Frontal cortex (tissue), 4 donors: ENCODE results near the gene EIF2S3. TPM values are rescaled to one million over a fixed set of nuclear protein-coding genes. Genes with fewer than 3 reads are reported as not detected.

Experiments
- DNase-seq, 2 donors: peaks; one replicate each; pipeline ENCODE4 v3.0.0; 2012; ENCODE audit warnings: low spot score in 2 of 2
- FAIRE-seq: peaks from 2 replicates; lab custom pipeline; 2012; peaks lifted over from hg19 to GRCh38; lab: Jason Lieb, UNC
- total RNA-seq: library from RNA; depleted of rRNA; stranded (reverse); fragments of >200 nt; gene quantifications from one replicate; pipeline ENCODE4 v1.2.3, GENCODE V29; 2014
- donor health status: control.
- donor health status: control.
- donor health status: control.

EIF2S3 gene
- 296 TPM for total RNA-seq

DNA sequence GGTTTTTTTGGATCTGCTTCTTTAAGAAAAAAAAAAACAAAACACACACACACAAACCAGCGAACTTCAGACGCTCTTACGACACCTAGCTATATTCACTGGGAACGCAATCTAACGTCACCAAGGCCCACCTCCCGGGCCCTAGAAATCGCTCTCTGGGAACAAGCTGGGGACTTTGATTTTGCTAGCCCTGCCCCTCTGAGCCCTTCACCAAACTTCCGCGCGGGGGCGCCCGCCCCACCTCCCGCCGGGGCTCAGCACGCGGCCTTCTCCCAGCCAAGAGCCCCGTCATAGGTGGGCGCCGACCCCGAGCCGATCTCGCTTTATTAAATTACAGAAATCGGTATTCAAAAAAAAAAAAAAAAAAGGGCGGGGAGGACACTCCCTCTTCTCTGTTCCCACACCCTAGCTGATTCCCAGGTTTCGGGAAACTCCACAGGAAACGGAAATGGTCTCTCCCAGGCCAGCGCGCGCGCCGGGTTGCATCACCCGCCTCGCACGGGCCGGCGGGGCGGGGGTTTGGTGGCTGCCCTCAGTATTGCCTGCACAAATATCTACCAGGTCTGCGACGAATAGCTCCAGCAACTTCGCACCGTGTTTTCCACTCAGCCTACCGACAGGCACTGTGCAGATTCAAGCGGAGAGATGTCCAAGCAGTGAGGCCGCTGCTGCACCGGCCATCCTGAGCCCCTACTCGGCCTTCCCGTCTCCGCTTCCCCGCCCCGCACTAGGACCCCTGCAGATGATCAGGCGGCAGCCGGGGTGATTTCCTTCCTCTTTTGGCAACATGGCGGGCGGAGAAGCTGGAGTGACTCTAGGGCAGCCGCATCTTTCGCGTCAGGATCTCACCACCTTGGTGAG is at the start of gene EIF2S3:
EIF2S3 (plus strand) TSS at position 775 of the 861 bp plus-strand sequence; CDS start at position 788, 13 bp downstream.
- FAIRE-seq: peak; percentile 87

DNA sequence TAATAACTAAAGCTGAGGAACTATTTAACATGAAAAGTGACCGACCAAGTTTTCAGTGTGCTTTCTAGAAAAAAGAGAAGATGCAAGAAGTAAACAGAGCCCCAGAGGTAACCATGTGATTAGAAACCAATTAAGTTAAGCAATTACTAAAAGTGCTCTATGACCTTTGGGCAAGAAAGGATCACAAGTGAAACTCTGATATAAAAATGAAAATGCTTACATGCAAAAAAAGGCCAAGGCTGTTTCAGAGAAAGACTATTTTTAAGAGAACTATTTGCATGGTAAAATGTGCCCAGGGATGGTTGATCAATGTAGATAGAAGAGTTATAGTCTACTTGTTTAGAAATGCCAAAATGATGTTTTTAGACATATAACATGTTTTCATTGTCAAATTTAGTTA is 49.7 kb upstream of the EIF2S3 start:
- DNase-seq (no peak), FAIRE-seq (no peak)

More for the DNA sequence above, at the start of gene EIF2S3:
- DNase-seq: peak; percentile 77 to 88

GRCh38 chrX:24005867-24006266 is 48.9 kb upstream of the EIF2S3 start:
- no peak for FAIRE-seq
- DNase-seq: no peak

DNA sequence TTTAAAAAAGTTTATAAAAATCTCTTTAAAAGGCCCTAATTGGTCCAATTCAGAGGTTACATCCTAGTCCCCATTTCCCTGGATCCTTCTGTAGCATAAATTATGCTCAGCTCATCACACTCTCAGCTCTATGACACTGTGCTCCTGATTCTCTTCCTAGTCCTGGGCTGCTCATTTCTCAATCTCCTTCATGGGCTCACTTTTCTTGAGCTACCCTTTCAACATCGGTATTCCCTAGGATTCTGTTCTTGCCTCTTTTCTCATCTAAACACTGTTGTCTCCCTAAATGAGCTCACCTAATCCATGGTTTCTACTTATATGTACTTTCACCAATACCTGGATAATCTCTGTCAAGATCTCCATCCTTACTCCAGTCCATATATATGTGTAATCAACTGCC is 42.5 kb upstream of the EIF2S3 start:
- FAIRE-seq: no peak

DNA sequence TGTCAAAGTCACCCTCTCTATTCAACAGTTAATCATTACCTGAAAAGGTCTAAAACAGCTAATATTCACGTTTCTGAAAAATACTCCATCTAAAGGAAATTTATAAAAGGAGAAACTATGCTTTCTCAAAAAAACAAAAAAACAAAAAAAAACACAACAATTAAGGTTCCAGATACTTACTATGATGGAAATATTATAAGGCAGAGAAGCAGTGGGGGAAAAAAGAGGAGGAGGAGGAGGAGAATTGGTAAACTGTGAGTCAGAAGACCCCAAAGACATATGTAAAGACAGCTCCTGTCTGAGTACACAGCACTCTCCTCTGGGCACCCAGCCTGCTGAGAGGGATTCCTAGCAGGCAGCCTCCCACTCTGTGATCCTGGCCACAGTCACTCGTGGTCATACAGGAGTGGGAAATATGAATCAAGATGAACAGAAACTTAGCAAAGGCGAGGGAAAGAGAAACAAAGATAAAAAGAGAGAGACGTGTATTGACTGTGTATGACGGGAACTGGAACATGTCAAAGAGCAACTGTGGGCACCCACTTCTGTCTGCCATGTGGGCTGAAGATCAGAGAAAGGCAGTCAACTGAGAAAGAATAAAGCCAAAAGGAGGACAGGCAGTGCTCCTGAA is 40.3 kb upstream of the EIF2S3 start:
- no peak for FAIRE-seq
- DNase-seq: no peak

More for the DNA sequence above, 42.5 kb upstream of the EIF2S3 start:
- no peak for DNase-seq

DNA sequence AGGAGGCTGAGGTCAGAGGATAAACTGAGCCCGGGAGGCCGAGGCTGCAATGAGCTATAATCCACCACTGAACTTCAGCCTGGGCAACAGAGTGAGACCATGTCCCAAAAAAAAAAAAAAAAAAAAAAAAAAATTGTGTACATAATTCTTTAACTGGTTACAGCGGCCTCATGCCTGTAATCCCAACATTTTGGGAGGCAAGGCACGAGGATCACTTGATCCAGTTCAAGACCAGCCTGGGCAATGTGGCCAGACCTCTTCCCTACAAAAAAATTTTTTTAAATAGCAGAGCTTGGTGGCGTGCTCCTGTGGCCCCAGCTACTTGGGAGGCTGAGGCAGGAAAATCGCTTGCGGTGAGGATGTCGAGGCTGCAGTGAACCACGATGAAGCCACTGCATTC is 37.1 kb upstream of the EIF2S3 start:
- DNase-seq: no peak
- no peak for FAIRE-seq

DNA sequence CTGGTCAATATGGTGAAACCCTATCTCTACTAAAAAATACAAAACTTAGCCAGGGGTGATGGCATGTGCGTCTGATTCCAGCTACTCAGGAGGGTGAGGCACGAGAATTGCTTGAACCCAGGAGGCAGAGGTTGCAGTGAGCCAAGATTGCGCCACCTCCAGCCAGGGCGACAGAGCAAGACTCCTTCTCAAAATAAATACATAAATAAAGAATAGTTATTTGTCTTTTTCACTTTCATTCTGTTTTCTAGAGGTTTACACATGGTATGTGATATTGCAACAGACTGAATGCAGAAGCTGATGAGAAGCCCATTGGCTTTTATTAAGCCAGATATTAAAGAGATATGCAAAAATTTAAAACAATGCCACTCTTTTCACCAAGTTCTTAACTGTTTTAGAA is 35.9 kb upstream of the EIF2S3 start:
- FAIRE-seq (no peak), DNase-seq (no peak)

DNA sequence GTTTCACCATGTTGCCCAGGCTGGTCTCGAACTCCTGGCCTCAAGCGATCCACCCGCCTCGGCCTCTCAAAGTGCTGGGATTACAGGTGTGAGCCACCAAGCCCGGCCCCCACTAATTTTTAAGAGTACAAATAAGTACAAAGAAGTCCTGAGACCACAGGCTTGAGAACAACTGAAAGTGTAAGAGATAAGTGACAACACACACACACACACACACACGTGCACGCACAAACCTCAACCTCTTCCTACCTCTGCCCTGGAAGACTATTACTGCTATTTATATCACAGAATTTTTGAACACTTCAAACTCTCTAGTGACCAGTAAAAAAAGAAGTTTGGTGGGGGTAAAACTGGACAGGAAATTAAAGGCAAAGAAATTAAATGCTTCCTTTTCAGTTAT is 35.3 kb upstream of the EIF2S3 start:
- FAIRE-seq (no peak), DNase-seq (no peak)

DNA sequence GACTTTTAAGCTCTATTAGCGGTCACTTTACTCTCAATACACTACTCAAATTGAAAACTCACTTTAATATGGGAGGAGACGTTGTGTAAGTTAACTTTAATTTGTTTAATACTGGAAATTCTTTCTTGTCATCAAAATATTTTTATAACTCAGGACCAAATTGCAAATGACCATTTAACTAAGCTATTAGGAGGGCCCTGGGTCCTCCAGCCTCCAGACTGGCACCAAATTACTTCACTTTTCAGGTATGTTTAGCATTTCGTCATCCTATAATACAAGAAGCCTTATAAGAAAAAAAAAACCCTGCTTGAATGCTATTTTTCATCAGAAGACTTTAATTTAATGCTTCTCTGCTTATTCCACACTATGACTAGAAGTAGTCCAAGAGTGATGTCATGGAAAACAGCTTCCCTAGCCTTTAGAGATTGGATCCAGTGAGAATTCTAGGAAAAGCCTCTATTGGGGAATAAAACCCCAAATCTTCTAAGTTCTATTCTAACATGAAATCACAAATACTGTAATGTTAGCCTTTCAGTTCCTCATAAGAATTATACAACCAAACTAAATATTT is 34.4 kb upstream of the EIF2S3 start:
- FAIRE-seq: no peak

GRCh38 chrX:24023544-24023943 is 31.2 kb upstream of the EIF2S3 start:
- FAIRE-seq: no peak
- DNase-seq: no peak

More for the DNA sequence above, 34.4 kb upstream of the EIF2S3 start:
- no peak for DNase-seq

DNA sequence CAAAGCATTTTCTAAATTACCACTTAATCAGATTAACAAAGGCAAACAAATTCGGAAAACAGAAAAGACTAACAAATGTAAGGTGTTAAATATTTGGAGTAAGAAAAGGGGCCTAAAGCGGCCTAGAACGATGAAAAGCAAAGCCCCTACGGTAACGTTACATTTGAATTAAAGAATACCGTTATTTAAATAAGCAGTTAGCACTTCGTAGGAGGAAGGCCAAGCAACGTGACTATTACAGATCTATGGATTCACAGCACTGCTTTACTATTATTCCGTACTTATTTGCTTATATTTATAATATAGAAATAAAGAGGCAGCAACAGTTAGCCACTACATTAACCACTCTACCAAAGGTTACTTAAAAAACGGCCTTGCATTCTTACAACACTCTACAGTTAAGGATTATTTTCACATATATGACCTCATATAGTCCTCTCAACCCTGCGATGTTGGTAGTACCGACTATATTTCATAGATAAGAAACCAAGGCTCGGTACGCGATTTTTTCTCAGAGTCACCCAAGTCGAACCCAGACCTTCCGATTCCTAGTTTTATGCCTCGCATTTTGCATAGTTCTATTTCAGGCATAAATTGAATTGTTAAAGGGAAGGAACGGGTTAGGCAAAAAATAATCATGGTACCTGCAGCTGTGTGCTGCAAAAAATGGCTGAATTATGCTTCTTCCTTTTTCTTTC is 30.6 kb upstream of the EIF2S3 start:
- no peak for FAIRE-seq

GRCh38 chrX:24024819-24025740 is 29.7 kb upstream of the EIF2S3 start:
- FAIRE-seq (no peak), DNase-seq (peak; percentile 78 to 89)

More for the DNA sequence above, 30.6 kb upstream of the EIF2S3 start:
- DNase-seq: no peak

DNA sequence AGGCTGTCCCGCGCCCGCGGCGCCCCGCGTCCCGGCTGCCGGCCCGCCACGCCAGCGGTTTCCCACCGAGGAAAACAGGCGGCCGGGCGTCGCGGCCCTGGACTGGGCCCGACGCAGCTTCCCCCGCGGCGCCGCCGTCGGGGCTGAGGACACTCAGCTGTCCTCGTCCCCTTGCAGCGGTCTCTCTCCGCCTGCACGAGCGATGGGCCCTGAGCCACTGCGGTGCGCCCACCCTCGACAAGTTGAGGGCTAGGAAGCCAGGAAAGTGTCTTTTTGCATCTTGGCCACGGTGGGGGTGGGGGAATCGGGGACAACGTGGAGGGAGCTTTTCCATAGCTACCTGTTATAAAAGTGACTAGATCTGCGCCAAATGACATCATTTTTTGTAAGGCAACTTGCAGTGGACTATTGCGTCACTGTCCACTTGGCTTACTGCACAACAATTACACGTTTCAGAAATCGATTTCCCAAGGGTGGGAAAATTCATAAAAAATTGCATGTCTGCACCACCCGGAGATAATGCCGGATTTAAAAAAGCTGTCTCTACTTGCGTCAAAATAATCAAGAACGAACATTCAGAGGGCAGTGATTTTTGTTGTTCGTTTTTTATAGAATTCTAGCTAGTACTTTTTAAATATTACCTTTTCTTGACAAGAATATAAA is 28.9 kb upstream of the EIF2S3 start:
- FAIRE-seq: no peak
- peak in 1 of 2 donors; percentile 27 for DNase-seq

DNA sequence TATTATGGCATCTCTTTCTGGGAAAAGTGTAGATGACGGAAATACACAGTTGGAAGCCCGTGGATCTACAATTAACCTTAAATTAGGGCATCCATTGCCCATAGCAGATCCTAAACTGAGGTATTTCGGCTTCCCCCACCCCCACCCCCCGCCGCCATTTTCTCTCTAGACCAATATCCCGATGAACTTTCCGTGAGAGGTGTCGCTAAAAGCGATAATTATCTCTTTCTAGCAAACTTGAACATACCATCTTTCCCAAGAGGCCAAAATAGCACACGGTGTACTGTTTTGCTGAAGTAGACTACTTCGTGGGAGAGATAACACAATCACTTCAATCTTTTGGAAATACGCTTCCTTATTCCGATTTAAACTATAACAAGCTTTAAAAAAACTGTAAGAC is 28.3 kb upstream of the EIF2S3 start:
- no peak for DNase-seq
- FAIRE-seq: no peak

- FAIRE-seq: no peak
- no peak for DNase-seq
These were observed 27.7 kb upstream of the EIF2S3 start, which contains the start of gene KLHL15 for GRCh38 chrX:24027086-24027485. KLHL15 (minus strand) TSS chrX:24027186; CDS start chrX:24006693, 20,493 bp downstream.

DNA sequence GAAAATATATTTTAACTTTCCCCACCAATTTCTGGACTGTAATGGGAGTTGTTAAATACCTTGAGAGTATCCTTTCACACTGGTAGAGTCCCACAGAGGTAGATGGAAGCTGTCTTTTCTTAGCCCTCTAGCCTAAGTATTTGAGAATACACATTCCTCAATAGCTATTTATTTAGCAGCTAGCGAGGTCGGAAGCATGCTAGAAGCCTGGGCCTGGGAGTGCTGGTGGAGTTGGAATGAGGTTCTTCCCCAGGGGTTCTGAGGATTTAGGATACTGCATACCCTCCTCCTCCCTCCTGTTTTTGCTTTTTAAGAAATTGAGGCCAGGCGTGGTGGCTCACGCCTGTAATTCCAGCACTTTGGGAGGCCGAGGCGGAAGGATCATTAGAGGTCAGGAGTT is 26.8 kb upstream of the EIF2S3 start:
- FAIRE-seq (no peak), DNase-seq (no peak)

- DNase-seq (no peak), FAIRE-seq (no peak)
These were observed 24.2 kb upstream of the EIF2S3 start for GRCh38 chrX:24030597-24030996.

DNA sequence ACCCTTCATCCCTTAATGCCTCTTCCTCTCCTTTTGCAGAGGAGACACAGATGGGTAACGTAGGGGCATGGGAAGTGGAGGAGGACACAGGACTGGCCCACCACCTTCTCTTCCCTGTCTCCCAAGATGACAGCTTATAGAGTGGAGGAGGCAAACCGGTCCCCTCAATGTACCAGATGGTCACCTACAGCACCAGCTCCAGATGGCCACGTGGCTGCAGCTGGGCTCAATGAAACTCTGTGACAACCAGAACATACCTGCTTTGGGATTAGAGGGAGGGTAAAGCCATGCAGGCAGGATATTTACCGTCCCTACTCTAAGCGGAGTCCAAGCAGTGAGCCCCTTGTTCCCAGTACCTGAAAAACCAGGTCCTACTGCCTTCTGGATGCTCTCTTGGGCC is 20.3 kb upstream of the EIF2S3 start:
- DNase-seq (no peak), FAIRE-seq (no peak)

DNA sequence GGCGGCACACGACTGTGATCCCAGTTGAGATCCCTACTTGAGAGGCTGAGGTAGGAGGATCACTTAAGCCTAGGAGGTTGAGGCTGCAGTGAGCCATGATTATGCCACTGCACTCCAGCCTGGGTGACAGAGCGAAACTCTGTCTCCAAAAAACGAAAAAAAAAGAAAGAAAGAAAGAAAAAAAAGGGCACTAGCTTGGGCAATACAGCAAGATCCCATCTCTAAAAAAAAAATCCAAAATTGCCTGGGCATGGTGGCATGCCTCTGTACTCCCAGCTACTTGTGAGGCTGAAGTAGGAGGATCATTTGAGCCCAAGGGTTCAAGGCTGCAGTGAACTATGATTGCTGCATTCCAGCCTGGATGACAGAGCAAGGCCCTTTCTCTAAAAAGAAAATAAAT is 17.0 kb upstream of the EIF2S3 start:
- no peak for FAIRE-seq

More for the DNA sequence above, 17.0 kb upstream of the EIF2S3 start:
- DNase-seq: no peak
